HepG2 (cell line): ENCODE data around the gene CRADD. TPM values are rescaled to one million over a fixed set of nuclear protein-coding genes. Genes with fewer than 3 reads are reported as not detected.

Source experiments
- AHR ChIP-seq: IDR thresholded peaks from 2 replicates; pipeline ENCODE4 v1.6.1; 2018; ENCODE audit warnings: missing genetic modification reagents, missing compliant biosample characterization
- ATF2 ChIP-seq: sonication (generic); formaldehyde crosslinking; IDR thresholded peaks from 2 replicates; pipeline ENCODE4 v1.4.0; 2020; ENCODE audit warnings: missing genetic modification reagents
- CHCHD3 ChIP-seq: sonication (generic); formaldehyde crosslinking; IDR thresholded peaks from 2 replicates; pipeline ENCODE4 v1.8.0; 2022; ENCODE audit warnings: mild to moderate bottlenecking, missing genetic modification reagents, moderate library complexity
- ELF1 ChIP-seq: sonication (generic); formaldehyde crosslinking; IDR thresholded peaks from 2 replicates; pipeline ENCODE4 v1.4.0; 2020; ENCODE audit warnings: missing genetic modification reagents
- ELF3 ChIP-seq: IDR thresholded peaks from 2 replicates; pipeline ENCODE4 v1.6.1; 2016; ENCODE audit warnings: missing genetic modification reagents, missing compliant biosample characterization
- FOXK1 ChIP-seq: sonication (generic); formaldehyde crosslinking; IDR thresholded peaks from 2 replicates; pipeline ENCODE4 v1.4.0; 2020; ENCODE audit warnings: low read depth, missing genetic modification reagents, borderline replicate concordance
- GFI1 ChIP-seq: sonication (generic); formaldehyde crosslinking; IDR thresholded peaks from 2 replicates; pipeline ENCODE4 v1.5.0; 2020; ENCODE audit warnings: missing genetic modification reagents, mild to moderate bottlenecking, borderline replicate concordance
- ISX ChIP-seq: sonication (generic); formaldehyde crosslinking; conservative IDR thresholded peaks from 2 replicates; pipeline ENCODE4 v1.5.0; 2020; ENCODE audit warnings: missing genetic modification reagents
- KLF11 ChIP-seq: IDR thresholded peaks from 2 replicates; pipeline ENCODE4 v1.6.1; 2016; ENCODE audit warnings: missing compliant biosample characterization
- MXD4 ChIP-seq: IDR thresholded peaks from 2 replicates; pipeline ENCODE4 v1.6.1; 2016; ENCODE audit warnings: mild to moderate bottlenecking, missing biosample characterization, missing genetic modification reagents
- NCOA1 ChIP-seq: sonication (generic); formaldehyde crosslinking; IDR thresholded peaks from 2 replicates; pipeline ENCODE4 v1.9.0; 2021; ENCODE audit warnings: missing genetic modification reagents
- NR1H2 ChIP-seq: sonication (generic); formaldehyde crosslinking; IDR thresholded peaks from 2 replicates; pipeline ENCODE4 v1.8.1; 2022; ENCODE audit warnings: low read depth, missing genetic modification reagents, borderline replicate concordance
- NR2F2 ChIP-seq: IDR thresholded peaks from 2 replicates; pipeline ENCODE4 v1.6.1; 2012; ENCODE audit warnings: low read depth, inconsistent platforms, borderline replicate concordance
- TAF15 ChIP-seq: fragments of 200-400 bp; formaldehyde crosslinking; IDR thresholded peaks from one replicate; pipeline ENCODE4 v1.6.1; 2018; ENCODE audit warnings: mild to moderate bottlenecking, low read depth, low read length; ENCODE audit not compliant: poor library complexity, severe bottlenecking
- TEAD2 ChIP-seq: sonication (generic); formaldehyde crosslinking; IDR thresholded peaks from 2 replicates; pipeline ENCODE4 v1.9.0; 2021; ENCODE audit warnings: missing genetic modification reagents
- U2AF1 ChIP-seq: fragments of 200-400 bp; formaldehyde crosslinking; optimal IDR thresholded peaks from 2 replicates; pipeline ENCODE3; 2017; ENCODE audit warnings: mild to moderate bottlenecking, low read depth, low read length
- ZBTB2 ChIP-seq: sonication (generic); formaldehyde crosslinking; IDR thresholded peaks from 2 replicates; pipeline ENCODE4 v1.8.0; 2022; ENCODE audit warnings: low read depth, missing genetic modification reagents
- ZBTB8A ChIP-seq: sonication (generic); formaldehyde crosslinking; IDR thresholded peaks from 2 replicates; pipeline ENCODE4 v1.4.0; 2020; ENCODE audit warnings: mild to moderate bottlenecking, low read depth, missing genetic modification reagents, borderline replicate concordance
- ZKSCAN5 ChIP-seq: sonication (generic); formaldehyde crosslinking; IDR thresholded peaks from 2 replicates; pipeline ENCODE4 v1.5.1; 2020; ENCODE audit warnings: mild to moderate bottlenecking, missing genetic modification reagents
- ZNF350 ChIP-seq: sonication (generic); formaldehyde crosslinking; IDR thresholded peaks from 2 replicates; pipeline ENCODE4 v1.4.0; 2020; ENCODE audit warnings: mild to moderate bottlenecking, low read depth, missing genetic modification reagents, borderline replicate concordance
- ZNF510 ChIP-seq: sonication (generic); formaldehyde crosslinking; IDR thresholded peaks from 2 replicates; pipeline ENCODE4 v1.4.0; 2020; ENCODE audit warnings: low read depth, mild to moderate bottlenecking, missing genetic modification reagents
- polyA plus RNA-seq, 8 experiments: library from polyadenylated mRNA; depleted of rRNA in 3 of 8; stranded (reverse) in 7 of 8; unstranded in 1 of 8; fragments of >200 nt; fragmentation: Illumina TruSeq in 4 of 8; extraction: Trizol in 4 of 8; gene quantifications; 2 replicates each; pipeline versions ENCODE4 v1.2.1 to v1.2.3, GENCODE V29; 2011 to 2016; ENCODE audit warnings: low read depth in 4 of 8, missing spikeins in 1 of 8, mixed read lengths in 1 of 8; ENCODE audit not compliant: insufficient read depth in 1 of 8
- total RNA-seq, 5 experiments: library from RNA; depleted of rRNA; stranded (reverse); fragments of >200 nt; fragmentation: Illumina TruSeq; extraction: Trizol; gene quantifications; 2 replicates each; pipeline ENCODE4 v1.2.3, GENCODE V29; 2016; ENCODE audit warnings: low read depth in 1 of 5
- TF ChIP-seq, protein P1 (sequence below): sonication (generic); formaldehyde crosslinking; IDR thresholded peaks from 2 replicates; pipeline ENCODE4 v1.4.0; 2020; ENCODE audit warnings: missing genetic modification reagents

The CRADD gene
- total and polyA plus RNA-seq, 2 of the 13 experiments (the other 11 are each of a cell fraction or from before 2014, with no cell fraction given) = 12.4 to 18.8 TPM

- peak; percentile 63; the same call in 1 of the 2 replicates for TF ChIP-seq ATF2 (CRISPR knock-in tag)
- peak; percentile 81 for TF ChIP-seq ELF3 (CRISPR knock-in tag)
- no peak for TF ChIP-seq TAF15
- TF ChIP-seq U2AF1 = no peak
- 0 out of 2 replicates have a peak, but pooled peaks have one; percentile 54 for TF ChIP-seq KLF11 (CRISPR knock-in tag)
- TF ChIP-seq, protein P1, sequence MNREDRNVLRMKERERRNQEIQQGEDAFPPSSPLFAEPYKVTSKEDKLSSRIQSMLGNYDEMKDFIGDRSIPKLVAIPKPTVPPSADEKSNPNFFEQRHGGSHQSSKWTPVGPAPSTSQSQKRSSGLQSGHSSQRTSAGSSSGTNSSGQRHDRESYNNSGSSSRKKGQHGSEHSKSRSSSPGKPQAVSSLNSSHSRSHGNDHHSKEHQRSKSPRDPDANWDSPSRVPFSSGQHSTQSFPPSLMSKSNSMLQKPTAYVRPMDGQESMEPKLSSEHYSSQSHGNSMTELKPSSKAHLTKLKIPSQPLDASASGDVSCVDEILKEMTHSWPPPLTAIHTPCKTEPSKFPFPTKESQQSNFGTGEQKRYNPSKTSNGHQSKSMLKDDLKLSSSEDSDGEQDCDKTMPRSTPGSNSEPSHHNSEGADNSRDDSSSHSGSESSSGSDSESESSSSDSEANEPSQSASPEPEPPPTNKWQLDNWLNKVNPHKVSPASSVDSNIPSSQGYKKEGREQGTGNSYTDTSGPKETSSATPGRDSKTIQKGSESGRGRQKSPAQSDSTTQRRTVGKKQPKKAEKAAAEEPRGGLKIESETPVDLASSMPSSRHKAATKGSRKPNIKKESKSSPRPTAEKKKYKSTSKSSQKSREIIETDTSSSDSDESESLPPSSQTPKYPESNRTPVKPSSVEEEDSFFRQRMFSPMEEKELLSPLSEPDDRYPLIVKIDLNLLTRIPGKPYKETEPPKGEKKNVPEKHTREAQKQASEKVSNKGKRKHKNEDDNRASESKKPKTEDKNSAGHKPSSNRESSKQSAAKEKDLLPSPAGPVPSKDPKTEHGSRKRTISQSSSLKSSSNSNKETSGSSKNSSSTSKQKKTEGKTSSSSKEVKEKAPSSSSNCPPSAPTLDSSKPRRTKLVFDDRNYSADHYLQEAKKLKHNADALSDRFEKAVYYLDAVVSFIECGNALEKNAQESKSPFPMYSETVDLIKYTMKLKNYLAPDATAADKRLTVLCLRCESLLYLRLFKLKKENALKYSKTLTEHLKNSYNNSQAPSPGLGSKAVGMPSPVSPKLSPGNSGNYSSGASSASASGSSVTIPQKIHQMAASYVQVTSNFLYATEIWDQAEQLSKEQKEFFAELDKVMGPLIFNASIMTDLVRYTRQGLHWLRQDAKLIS (CRISPR knock-in tag) = no peak
- TF ChIP-seq ZNF510 (CRISPR knock-in tag) = no peak
- peak; percentile 88; the same call in 1 of the 2 replicates for TF ChIP-seq ZNF350
- no peak for TF ChIP-seq ZBTB8A (CRISPR knock-in tag)
- TF ChIP-seq ELF1 (CRISPR knock-in tag) = 0 out of 2 replicates have a peak, but pooled peaks have one; percentile 36
- no peak for TF ChIP-seq CHCHD3 (CRISPR knock-in tag)
- 0 out of 2 replicates have a peak, but pooled peaks have one; percentile 27 for TF ChIP-seq NR2F2
- TF ChIP-seq ZKSCAN5 (CRISPR knock-in tag) = no peak
- no peak for TF ChIP-seq TEAD2 (CRISPR knock-in tag)
- no peak for TF ChIP-seq ISX (CRISPR knock-in tag)
- no peak for TF ChIP-seq MXD4
- no peak for TF ChIP-seq NCOA1 (CRISPR knock-in tag)
- peak; percentile 91; the same call in 1 of the 2 replicates for TF ChIP-seq FOXK1
- TF ChIP-seq ZBTB2 (CRISPR knock-in tag) = no peak
- no peak for TF ChIP-seq GFI1
- TF ChIP-seq NR1H2 (CRISPR knock-in tag) = no peak
- TF ChIP-seq AHR (CRISPR knock-in tag) = 0 out of 2 replicates have a peak, but pooled peaks have one; percentile 64
Measured at GRCh38 chr12:93663006-93663728, 14.0 kb upstream of the CRADD start (continued).
